NCI-H187 (cell line): ENCODE data around the gene STK40.

Experiments
- DNase-seq, 2 experiments: peaks; one replicate each; lab custom pipeline; 2025; lab: John Stamatoyannopoulos, UW

The STK40 gene

DNA sequence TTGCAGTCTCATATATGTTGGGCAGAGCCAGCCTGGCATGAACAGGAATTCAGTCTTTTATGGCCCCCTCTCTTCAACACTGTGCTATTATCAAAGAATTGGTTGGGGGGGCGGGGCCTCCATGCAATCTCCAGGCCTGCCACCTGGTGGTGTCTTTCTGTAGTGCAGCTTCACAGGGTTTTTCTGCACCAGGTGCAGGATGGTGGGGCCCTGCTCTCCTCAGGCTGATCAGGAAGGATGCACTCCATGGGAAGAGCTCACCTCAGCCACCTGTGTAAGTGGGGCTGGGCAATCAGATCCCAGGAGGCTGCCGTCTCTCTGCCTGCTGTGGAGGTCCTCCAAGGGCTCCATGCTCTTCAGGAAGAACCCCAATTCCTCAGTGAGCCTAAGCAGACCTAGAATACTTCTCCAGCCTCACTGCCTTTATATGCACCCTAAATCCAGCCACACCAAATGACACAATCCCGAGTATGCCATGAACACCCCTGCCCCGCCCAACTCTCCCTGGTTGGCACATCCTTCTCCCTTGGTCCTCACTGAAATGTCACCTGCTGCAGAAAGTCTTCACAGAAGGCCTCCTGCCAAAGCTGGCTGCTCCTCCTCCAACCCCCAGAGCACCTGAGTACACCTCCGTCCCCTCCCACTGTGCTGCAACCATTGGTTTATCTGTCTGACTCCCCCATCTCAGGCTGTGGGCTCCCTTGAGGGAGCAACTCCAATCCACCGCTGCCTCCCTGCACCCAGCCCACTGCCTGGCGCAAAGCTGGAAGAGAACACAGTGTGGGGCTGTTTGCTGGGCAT lies 16.5 kb downstream of the STK40 start:
- peak; percentile 78 to 82 for DNase-seq

DNA sequence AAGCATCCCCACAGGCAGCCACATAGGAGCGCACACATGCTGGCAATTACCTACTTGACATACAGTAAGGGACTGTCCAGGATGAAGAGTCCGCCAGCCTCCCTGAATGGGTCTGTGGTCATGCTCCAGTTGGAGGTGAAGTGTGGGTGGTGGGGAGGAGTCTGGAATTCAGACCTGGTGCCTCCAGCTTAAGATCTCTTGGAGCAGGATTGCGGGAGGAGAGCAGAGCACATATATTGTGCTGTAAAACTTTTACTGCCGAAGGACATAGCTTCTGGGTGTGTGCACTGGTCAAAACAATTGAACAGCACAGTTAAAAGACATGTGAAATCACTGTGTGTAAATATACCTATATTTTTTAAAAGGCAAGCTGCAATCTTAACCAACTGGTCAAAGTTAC lies 17.9 kb downstream of the STK40 start:
- peak; percentile 75 to 81 for DNase-seq

DNA sequence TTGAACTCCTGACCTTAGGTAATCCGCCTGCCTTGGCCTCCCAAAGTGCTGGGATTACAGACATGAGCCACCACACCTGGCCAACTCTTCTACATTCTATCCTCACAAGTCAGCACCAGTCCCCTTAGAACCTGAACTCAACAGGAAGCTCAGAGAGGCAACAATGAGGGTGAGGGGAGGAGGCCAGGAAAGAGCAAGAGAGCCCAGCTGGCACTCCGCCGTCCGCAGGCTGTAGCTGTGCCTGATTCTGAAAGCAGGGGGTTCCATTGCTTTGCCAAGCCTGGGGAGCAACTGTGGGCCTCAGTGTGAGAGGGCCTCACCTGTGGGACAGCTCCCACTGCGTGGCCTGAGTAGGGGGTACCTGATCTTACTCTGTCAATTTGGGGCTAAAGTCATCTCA lies 18.7 kb downstream of the STK40 start:
- DNase-seq = no peak

DNA sequence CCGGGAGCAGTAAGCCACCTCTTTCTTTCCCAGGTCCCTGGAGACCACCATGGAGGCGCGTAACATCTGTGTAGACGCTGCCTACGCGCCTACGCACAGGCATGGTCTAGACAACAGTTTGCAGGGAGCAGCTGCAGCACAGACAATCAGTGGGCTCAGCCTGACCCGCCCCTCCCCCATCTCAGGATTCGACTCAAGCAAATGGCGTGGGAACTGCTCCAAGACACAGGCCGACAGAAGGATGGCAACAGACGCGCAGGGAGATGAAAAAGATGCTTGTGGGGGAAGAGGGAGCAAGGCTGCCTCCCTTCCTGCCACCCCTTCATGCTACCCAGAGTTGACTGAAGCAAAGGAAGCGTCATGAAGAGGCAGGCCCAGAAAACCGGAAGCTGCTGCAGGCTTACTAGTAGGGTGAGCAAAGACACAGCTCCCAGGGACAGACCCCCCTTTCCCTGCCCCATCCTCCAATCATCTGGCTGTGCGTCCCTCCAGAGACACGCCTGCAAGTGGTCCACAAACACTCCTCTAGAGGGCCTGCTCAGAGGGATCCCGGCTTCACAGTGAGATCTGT lies 19.5 kb downstream of the STK40 start:
- DNase-seq = no peak

DNA sequence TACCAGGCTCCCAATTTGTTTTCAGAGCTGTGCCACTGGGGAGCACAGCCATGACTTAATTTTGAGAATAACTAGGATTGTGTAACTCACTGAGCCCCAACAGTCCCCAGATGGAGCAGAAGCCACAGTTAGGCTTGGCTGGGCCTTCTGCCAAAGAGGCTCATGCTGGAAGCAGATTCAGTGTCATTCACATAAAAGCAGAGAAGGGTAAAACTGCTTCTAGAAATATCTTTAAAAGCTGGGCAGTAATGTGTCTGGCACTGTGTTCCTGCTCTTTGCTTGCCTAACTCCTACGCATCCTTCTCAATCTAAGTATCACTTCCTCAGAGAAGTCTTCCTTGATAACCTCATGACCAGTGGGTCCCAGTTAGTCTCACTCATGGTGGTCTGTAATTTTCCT lies 20.3 kb downstream of the STK40 start:
- DNase-seq = no peak

DNA sequence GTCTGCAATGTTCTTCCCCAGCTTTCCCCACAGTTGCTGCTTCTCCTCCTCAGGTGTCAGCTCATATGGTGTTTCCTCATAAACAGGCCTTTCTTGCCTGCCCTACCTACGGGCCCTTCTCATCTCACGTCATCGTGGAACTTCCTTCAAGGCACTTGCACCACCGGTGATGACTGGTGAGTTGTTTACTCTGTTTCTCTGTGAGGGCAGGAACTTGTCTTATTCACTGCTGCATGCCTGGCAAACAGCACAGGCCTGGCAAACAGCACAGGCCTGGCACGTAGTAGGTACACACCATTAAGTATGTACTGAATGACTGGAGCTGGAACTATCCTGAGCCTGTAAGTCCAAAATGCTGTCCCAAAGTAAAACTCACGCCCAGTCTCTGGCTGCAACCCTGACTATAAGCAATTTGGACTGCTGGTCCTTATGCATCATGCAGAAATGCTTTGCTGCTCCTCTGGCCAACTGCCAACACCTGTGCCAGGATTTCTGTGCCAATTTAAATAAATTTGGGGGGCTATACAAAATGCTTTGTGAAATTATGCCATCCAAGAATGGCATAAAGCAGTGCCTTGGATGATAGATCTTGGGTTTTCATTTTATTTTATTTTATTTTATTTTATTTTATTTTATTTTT lies 25.7 kb downstream of the STK40 start:
- DNase-seq = no peak

DNA sequence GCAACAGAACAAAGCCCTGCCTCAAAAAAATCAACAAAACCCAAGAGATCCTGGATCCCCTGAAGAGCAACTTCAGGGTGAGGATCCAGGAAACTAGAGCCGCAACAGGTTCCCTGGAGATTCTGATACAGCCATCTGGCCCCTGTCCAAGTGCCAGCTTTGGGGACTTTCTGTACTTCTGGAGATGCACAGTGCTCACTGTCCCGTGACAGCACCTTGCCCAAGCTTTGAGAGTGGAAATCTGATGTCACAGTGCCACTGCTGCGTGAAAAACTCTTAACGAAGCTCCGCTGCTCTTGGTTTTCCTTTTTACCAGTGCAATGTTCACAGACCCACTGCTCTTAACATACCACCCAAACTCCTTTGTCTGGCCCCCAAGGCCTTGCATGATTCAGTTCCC lies 26.3 kb downstream of the STK40 start:
- DNase-seq = no peak

DNA sequence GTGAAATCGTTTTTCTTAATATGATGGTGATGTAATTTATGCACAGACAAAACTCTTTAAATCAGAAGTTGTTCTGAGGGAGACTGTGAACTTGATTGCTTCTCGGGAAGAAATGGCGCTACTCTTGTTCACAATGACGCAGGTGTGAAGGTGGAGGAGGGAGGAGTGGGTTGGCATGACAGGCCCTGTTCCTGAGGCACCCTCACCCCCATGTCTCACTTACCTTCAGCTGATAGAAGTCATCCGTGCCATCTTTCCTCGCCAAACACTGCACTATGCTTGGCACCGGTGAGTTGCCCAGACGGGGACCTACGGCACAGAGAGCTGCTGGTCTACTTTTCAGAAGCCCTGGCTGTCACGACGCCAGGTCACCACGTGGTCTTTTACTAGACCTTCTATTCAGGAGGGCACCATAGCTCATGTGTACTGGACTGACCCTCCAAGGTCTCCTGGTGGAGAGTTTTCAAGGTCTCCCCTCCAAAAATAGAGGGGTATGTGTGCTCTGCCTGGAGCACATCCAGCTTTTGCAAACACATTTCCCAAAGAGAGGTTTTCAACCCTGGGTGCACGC lies 27.1 kb downstream of the STK40 start:
- no peak for DNase-seq

DNA sequence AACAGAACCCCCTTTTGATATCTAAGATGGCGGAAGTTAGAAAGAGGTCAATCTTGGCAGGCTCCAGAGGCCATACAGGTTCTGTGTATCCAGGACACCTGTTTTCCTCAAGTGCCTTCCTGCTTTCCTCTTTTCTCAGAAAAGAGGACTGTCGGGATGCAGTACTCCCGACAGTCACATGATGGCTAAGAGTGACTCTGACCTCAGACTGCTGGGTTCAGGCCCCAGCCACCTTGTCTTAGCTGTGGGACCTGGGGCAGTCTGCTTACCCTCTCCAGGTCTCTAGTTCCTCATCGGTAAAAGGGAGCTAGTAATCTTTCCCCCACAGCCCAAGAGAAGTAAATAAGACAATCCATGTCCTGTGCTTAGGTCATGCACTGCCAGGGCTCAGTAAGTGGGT lies 29.9 kb downstream of the STK40 start:
- no peak for DNase-seq

DNA sequence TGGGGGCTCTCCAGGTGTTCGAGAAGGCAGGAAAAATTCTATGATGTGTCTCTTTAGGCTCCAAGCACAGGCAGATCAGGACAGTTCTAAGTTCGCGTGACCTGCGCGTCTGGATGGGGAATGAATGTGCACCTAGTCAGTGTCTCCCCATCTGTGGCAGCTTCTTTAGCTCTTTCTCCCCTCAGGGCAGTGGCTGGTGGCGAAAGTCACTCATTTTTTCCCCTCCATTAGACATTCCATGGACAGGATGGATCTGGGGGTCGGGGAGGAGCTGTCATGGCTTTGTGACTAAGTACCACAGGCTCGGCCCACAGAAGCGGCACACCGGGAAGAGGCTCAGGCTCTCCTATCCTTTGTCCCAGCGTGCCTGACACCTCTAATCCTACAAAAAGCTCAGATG lies 31.2 kb downstream of the STK40 start:
- DNase-seq = no peak

DNA sequence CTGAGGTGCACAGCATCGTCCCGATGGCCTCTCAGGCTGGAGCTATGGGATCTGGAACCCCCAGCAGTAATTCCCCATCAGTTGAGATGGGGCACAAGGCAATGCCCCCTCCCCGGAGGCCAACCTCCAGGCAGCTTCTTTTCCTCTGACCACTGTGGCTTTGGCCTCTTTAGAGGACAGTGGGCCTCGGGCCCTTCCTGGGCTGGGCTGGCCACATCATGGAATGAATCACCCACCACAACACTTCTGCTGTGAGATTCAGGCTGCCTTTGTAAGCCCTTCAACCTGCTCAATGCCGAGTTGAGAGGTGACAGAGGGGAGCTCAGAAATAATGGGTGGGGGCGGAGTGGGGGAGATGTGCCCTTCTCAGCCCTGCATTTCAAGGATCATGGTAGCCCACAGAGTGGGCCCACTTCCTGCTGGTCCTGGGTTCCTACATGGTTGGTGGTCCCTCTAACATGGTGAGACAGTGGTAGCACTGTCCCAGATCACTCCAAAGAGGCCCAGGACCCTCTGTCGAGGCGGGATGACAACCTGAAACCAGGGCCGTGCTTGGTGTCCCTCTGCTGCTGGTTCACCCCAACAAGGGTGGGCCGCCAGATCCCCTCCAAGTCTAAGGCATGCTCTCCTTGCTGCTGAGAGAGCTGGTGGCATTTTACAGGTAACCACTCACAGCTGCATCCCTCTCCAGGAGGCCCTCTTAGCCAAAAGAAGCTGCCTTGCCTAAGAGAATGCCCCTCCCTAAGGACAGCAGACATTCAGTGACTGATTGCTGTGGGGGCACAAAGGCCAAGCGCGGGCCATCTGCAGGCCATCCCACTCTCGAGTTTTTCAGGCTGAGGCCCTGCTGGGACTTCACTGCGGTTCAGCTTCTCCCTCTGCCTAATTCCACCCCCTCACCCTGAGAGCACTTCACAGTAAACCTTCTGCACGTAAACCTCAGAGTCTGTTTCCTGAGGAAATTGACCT lies 32.5 kb downstream of the STK40 start:
- no peak for DNase-seq

DNA sequence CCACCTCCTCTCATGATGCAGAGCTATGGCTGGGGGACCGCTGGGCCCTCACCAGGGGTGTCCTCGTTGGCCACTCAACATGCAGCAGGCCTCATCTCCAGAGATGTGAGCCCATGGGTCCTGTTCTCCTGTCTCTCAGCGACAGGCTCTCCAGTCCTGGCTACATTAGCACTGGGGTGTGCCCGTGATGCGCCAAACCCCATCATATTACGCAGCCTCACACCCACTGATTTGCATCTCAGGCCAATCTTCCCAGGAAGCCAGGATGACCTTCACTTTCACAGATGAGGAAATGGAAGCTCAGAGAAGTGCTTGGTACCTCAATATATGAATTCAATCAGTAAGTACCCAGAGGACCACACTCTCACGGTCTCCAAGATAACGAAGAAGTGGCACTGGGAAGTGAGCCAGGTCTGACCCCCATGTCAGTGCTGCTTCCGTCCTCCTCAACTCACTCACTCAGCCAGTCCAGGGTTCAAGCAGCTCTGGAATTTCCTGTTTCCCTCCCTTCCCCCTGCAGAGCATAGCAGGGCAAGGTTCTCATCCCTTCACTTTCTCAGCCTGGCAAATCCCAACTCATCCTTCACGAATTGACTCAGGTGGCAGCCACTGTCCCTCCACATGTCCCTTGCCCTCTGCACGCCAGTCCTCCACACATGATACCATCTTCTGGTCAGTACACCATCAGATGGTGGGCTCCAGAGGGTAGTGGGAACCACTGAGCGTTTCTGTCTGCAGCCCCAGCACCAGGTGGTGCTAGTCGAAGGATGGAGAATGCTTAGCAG lies 33.4 kb downstream of the STK40 start:
- no peak for DNase-seq

DNA sequence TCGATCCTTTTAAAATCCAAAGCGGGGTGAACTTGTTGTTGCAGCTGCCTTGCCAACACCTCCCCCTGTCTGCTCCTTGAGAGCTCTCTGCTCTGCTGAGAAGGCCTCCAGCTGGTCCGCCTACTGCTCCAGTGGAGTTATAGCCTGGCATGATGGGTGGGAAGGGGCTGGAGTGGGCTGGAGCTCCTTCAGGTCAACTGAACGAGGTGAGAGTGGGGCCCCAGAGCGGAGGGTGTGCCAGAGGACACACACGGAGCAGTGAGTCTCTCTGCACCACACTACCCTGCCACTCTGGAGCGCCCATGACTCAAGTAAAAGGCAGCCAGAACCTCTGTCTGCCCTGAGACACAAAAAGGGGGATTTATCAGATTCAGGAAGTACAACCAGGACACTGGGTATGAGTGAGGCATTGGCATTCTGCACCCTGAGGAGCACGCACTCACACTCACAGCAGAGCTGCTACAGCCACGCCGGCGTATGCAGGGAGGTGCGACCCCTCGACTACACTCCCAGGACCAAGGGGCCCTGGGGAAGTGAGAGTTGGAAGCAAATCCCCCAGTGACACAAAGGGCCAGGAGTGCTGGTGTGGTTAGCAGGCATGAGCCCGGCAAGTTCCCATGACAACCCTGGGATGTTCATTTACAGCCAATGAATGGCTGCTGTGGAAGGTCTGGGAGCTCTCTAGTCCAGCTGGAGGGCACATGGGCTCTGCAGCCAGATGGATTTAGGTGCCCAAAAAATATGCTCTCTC lies 34.3 kb downstream of the STK40 start:
- no peak for DNase-seq

DNA sequence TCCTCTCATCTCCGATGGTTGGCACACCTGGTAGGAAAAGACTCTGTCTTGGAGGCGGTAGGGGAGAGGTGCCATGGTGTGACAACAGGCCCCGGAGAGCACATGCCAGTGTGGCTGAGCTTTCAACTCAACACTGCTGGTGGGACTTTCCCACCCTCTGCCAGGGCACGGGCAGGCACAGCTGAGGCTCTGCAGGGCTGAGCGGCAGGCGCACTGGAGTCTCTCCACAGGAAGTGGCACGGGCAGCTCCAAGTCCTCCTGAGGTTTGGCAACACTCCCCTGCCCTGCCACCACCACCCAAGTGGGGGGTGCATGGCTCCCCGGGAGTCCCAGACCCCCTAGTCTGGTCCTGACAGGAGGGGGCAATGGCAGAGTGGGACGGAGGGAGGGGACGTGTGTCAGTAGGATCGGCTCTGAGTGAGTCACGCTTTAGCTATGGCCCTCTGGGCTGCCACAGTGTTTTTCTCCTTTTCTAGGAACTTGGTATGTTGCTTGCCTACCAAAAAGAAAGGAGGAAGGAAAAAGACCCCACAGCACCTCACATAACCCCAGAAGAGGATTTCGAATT lies 35.0 kb downstream of the STK40 start:
- DNase-seq = no peak

DNA sequence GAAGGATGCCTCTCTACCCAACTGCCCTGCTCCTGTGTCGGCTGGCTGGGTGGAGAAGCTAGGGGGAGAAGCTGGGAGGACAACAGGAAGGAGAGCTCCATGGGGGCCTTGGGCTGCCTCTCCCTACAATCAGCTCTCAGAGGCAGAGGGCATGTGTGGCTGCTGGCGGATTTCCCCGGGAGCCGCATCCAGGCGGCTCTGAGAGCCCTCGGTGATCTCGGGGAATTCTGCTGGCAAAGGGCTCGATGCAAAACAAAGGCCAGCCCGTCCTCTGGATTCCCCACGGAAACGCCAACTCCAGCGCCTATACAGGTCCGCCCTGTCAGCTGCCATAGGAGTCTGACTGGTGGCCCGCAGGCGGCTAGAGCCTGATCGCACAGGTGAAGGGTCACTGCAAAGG lies 35.9 kb downstream of the STK40 start:
- no peak for DNase-seq

DNA sequence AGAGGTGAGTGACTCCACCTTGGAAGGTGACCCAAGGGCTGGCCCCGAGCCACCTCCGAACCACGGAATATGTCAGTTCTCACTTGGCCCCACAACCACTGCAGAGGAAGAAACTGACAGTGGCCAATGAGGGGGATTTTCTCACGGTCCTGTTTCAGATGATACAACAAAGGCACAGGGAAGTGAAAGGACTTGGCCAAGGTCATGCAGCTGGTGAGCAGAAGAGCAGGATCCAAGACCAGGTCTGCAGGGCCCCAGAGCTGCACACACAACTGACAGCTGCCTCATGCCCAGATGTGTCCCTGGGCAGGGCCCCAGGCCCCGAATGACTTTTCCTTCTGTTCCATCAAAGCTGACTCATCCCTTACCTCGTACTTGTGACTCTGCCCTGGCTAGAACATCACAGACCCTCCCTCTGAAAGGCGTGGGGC lies 36.5 kb downstream of the STK40 start:
- no peak for DNase-seq

DNA sequence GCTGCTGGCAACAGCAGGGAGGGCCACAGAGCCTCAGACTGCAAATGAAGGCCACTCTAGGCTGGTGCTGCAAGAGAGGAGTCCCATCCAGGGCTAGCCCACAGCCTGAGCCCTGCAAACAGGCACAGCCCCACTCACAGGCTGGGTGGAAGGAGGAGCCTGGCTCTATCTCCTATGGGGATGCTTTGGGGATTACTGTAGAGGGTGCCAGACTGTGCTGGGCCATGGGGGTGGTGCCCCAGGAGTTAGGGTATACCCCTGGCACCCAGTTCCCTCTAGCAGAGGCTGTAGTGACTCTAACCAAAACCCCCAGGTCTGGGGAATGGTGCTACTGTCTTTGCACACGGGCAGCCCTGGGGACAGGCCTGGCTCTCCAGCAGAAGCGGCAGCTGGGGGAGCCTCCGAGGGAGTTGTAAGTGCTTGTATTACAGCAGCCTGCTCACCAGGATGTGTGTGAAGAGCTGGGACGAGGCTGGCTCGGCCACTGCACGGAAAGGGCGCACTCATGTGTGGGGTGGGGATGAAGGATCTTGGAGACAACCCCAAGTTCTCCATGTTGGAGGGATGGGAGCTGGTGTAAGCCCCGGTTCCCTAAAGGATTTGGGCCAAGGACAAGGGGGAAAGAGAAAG lies 38.9 kb downstream of the STK40 start:
- DNase-seq = no peak

DNA sequence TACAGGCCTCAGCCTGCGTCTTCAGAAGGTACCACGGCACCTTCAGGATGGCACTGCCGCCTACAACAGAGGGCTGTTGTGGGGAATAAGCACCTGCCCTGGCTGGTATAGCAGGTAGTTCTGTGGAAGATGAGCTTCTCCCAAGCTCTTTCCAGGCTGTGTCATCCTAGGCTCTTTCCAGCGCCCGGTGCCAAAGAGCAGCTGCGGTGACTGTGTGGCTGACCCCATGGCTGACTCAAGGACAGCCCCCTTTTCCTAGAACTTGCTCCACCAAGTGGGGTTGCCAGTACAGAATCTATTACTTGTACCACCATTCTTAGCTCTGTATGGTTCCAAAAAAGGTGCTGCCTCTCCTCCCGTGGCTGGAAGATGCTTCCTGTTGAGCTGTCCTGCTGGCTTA lies 40.4 kb downstream of the STK40 start:
- no peak for DNase-seq

DNA sequence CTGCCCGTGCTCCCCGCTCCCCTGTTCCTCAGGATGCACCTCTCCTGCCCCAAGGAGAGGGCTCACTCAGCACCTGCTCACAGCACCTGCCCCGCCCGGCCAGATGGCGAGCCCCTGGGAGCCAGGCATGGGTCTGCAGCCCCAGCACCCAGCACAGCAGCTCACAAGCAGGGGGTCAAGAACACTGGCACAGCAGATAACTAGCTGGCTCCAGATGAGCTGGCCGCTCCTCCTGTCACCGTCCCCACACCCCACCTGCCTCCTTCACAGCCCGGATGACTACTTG lies 41.4 kb downstream of the STK40 start:
- DNase-seq = no peak
